T-helper 17 cell (primary cell): ENCODE data around the gene SPDYE6. TPM values are rescaled to one million over a fixed set of nuclear protein-coding genes. Genes with fewer than 3 reads are reported as not detected.
"Not testable (repeated sequence)": the region's sequence is repeated elsewhere in the genome, so short reads cannot be mapped to it uniquely, and the experiment has no call there.

Experiments
- ATAC-seq: fragments of 150-1000 bp; cut with Tn5 transposase; 2 replicates; pipeline ENCODE4 v1.10.0; 2021; ENCODE audit warnings: mild to moderate bottlenecking, moderate library complexity
- DNase-seq, 3 donors: peaks; one replicate each; pipeline versions ENCODE4 v3.0.0 to v3.0.0-alpha.2; 2020 to 2021
- H3K9me3 ChIP-seq: one replicate; pipeline ENCODE4 v1.7.0; 2013; ENCODE audit warnings: low read length, mild to moderate bottlenecking; ENCODE audit not compliant: control insufficient read depth, poor library complexity, severe bottlenecking
- H3K27ac Mint-ChIP-seq: one replicate; pipeline ENCODE4 v1.8.0; 2022; ENCODE audit warnings: mild to moderate bottlenecking, moderate library complexity, mixed read lengths
- H3K27me3 Mint-ChIP-seq: one replicate; pipeline ENCODE4 v1.8.0; 2022; ENCODE audit warnings: mixed read lengths
- H3K36me3 Mint-ChIP-seq: one replicate; pipeline ENCODE4 v1.8.0; 2022; ENCODE audit warnings: low read depth, mixed read lengths
- H3K4me1 Mint-ChIP-seq: one replicate; pipeline ENCODE4 v1.8.0; 2022; ENCODE audit warnings: mild to moderate bottlenecking, mixed read lengths
- H3K4me3 Mint-ChIP-seq: one replicate; pipeline ENCODE4 v1.8.0; 2022; ENCODE audit warnings: mild to moderate bottlenecking, moderate library complexity, mixed read lengths
- total RNA-seq, 4 donors: library from RNA in 2 of 4; stranded (reverse) in 2 of 4; gene quantifications; one replicate each; pipeline ENCODE4 v1.2.3 and lab custom pipeline; 2022 to 2026

The SPDYE6 gene
- total RNA-seq, 2 donors from 2014 or later, result not detected

GRCh38 chr7:102301367-102301766 is 54.9 kb downstream of the SPDYE6 start:
- not testable (repeated sequence) for H3K27me3 Mint-ChIP-seq, ATAC-seq, H3K27ac Mint-ChIP-seq, DNase-seq, H3K4me1 Mint-ChIP-seq, H3K36me3 Mint-ChIP-seq, H3K9me3 ChIP-seq, H3K4me3 Mint-ChIP-seq

- no peaks in the 10 kb centered on the region for H3K27me3 Mint-ChIP-seq
- DNase-seq (no peak), ATAC-seq (no peak)
- H3K4me1 Mint-ChIP-seq, result no peaks in the 10 kb centered on the region
- H3K27ac Mint-ChIP-seq, result no peak overlapping the region
- H3K4me3 Mint-ChIP-seq, result no peak overlapping the region
- H3K36me3 Mint-ChIP-seq, result no peaks in the 10 kb centered on the region
- H3K9me3 ChIP-seq, result no peaks in the 10 kb centered on the region
Measured at GRCh38 chr7:102300643-102301221, 55.5 kb downstream of the SPDYE6 start.

- no peaks in the 10 kb centered on the region for H3K9me3 ChIP-seq
- ATAC-seq, result no peak
- H3K27me3 Mint-ChIP-seq, result no peaks in the 10 kb centered on the region
- no peak overlapping the region for H3K27ac Mint-ChIP-seq
- no peak overlapping the region for H3K4me3 Mint-ChIP-seq
- no peaks in the 10 kb centered on the region for H3K4me1 Mint-ChIP-seq
- H3K36me3 Mint-ChIP-seq, result no peaks in the 10 kb centered on the region
- DNase-seq, result no peak
Measured at GRCh38 chr7:102297487-102298218, 58.6 kb downstream of the SPDYE6 start.

- no peaks in the 10 kb centered on the region for H3K9me3 ChIP-seq
- Mint-ChIP-seq H3K4me1 (peaks cover 5% of the 10 kb centered on the region), H3K27me3 (peaks cover 2% of the 10 kb centered on the region), H3K27ac (no peak overlapping the region), H3K36me3 (no peaks in the 10 kb centered on the region), H3K4me3 (no peak overlapping the region)
- ATAC-seq (no peak), DNase-seq (no peak)
Measured at GRCh38 chr7:102296514-102296913, 59.7 kb downstream of the SPDYE6 start.

GRCh38 chr7:102296179-102296438 is 60.1 kb downstream of the SPDYE6 start:
- no peak for ATAC-seq
- no peak for DNase-seq
- no peaks in the 10 kb centered on the region for H3K9me3 ChIP-seq
- Mint-ChIP-seq H3K4me1 (peaks cover 9% of the 10 kb centered on the region), H3K4me3 (no peak overlapping the region), H3K27ac (no peak overlapping the region), H3K36me3 (no peaks in the 10 kb centered on the region), H3K27me3 (peaks cover 4% of the 10 kb centered on the region)

Other genes with a start within 250 kb of the SPDYE6 start
- gene SH2B2, start 69.6 kb downstream of the SPDYE6 start, total RNA-seq, result 1 to 10 TPM; 2.0 to 2.1 TPM
- gene PRKRIP1, start 39.9 kb upstream of the SPDYE6 start, total RNA-seq, result 10 to 100 TPM; 38.0 to 44.0 TPM
- 10 to 100 TPM; 33.9 to 50.5 TPM for gene ORAI2, start 77.1 kb upstream of the SPDYE6 start, total RNA-seq
- gene ALKBH4, start 108.4 kb upstream of the SPDYE6 start, total RNA-seq, result 1 to 10 TPM; 4.4 to 5.5 TPM
- 10 to 100 TPM; 13.5 to 15.2 TPM for gene LRWD1, start 108.5 kb upstream of the SPDYE6 start, total RNA-seq
- 10 to 100 TPM; 35.6 to 37.9 TPM for gene POLR2J, start 122.5 kb upstream of the SPDYE6 start, total RNA-seq
- 10 to 100 TPM; 20.7 to 23.7 TPM for gene RASA4B, start 161.3 kb upstream of the SPDYE6 start, total RNA-seq
- gene UPK3BL2, start 187.3 kb upstream of the SPDYE6 start, total RNA-seq, result 10 to 100 TPM; 52.5 to 84.2 TPM
- gene SPDYE2, start 194.8 kb upstream of the SPDYE6 start, total RNA-seq, result under 1 TPM; 0.21 to 0.55 TPM
- gene POLR2J3, start 216.1 kb upstream of the SPDYE6 start, total RNA-seq, result 100 to 1,000 TPM; 102 to 124 TPM